Measurements from ENCODE around the gene FAM222B. TPM values are rescaled to one million over a fixed set of nuclear protein-coding genes. Genes with fewer than 3 reads are reported as not detected.

FAM222B gene
- total and polyA plus RNA-seq, 2 donors (not counting 1 experiment from before 2014, with no cell fraction given): 10.8 to 23.1 TPM

- intact Hi-C loops (cut with micrococcal nuclease): loop anchor here (5.0 kb wide), 1 partner anchor 34 kb away; the partner anchor contains the start of genes RAB34 and RPL23A
These were observed 90.8 kb downstream of the FAM222B start for GRCh38 chr17:28751600-28752366.

More at GRCh38 chr17:28751600-28752366, 90.8 kb downstream of the FAM222B start:
- H3K9ac ChIP-seq (ENCODE audit: low read length): no peak overlapping the region
- no peak for DNase-seq
- peaks cover 18 to 20% of the 10 kb centered on the region in 2 donors for H3K4me1 ChIP-seq (ENCODE audit: control insufficient read depth in 2 of 2, insufficient read depth in 2 of 2, low read length in 2 of 2)
- ATAC-seq (ENCODE audit: low read depth): no peak
- H3K4me3 Mint-ChIP-seq: no peak overlapping the region
- WGBS (ENCODE audit: insufficient coverage): 100% methylated on average over 6 of the region's 10 CpGs
- H3K27ac ChIP-seq (ENCODE audit: low read length in 2 of 2): no peak overlapping the region
- no peaks in the 10 kb centered on the region for H3K9me3 ChIP-seq (ENCODE audit: control extremely low read depth in 1 of 3, control insufficient read depth in 2 of 3, insufficient read depth in 1 of 3, low read length in 2 of 3)
- TF ChIP-seq CTCF (IDR thresholded peaks at IDR 0.05) (no peak), EZH2 (IDR thresholded peaks at IDR 0.05; ENCODE audit: borderline replicate concordance, insufficient read depth, low read depth, low read length, poor library complexity, severe bottlenecking) (no peak)
- H3K79me2 ChIP-seq (ENCODE audit: control insufficient read depth, insufficient read depth, low read length): peaks cover 48% of the 10 kb centered on the region
- H3K4me2 ChIP-seq (replicated peaks; ENCODE audit: low read depth, low read length, poor library complexity, severe bottlenecking): no peak overlapping the region
- ChIA-PET CTCF (interaction anchor here (0.7 to 18.9 kb wide), 6 partner anchors 10 to 214 kb away, joined by 3 to 1020 read pairs (median 20); partner anchors contain the start of genes DHRS13, NEK8, RPL23A and TLCD1), POLR2A (interaction anchor here (0.6 to 16.2 kb wide), 7 partner anchors 11 to 200 kb away, joined by 3 to 511 read pairs (median 4); partner anchors contain the start of genes NEK8 and TLCD1)
- no peaks in the 10 kb centered on the region for H3K27me3 Mint-ChIP-seq
- no peaks in the 10 kb centered on the region for H3K9me3 Mint-ChIP-seq (ENCODE audit: insufficient read depth)
- peaks cover 0 to 53% of the 10 kb centered on the region in 2 experiments for H3K36me3 ChIP-seq (replicated peaks in 1 of 2; ENCODE audit: control extremely low read depth in 1 of 2, control insufficient read depth in 1 of 2, extremely low read depth in 1 of 2, insufficient read depth in 2 of 2, low read length in 1 of 2)
- H4K20me1 ChIP-seq (ENCODE audit: control insufficient read depth, insufficient read depth, low read length, poor library complexity, severe bottlenecking): peaks cover 57% of the 10 kb centered on the region
- H3K4me1 Mint-ChIP-seq: peaks cover 29% of the 10 kb centered on the region
- no peak overlapping the region for H3K4me3 ChIP-seq (ENCODE audit: control extremely low read depth in 1 of 5, extremely low read depth in 1 of 5, insufficient read depth in 1 of 5, low read depth in 2 of 5, low read length in 4 of 5)
- H3K27me3 ChIP-seq (replicated peaks in 1 of 4; ENCODE audit: control extremely low read depth in 1 of 4, control insufficient read depth in 3 of 4, insufficient read depth in 4 of 4, low read length in 3 of 4): no peaks in the 10 kb centered on the region
- no peak overlapping the region for H3K27ac Mint-ChIP-seq
- no peak overlapping the region for H2AFZ ChIP-seq (ENCODE audit: insufficient read depth, low read depth, low read length, poor library complexity, severe bottlenecking)
